Activated CD8-positive, alpha-beta T cell treated with anti-CD3 and anti-CD28 coated beads for 36 hours (primary cell): ENCODE measurements around the gene PYGO1. TPM values are rescaled to one million over a fixed set of nuclear protein-coding genes. Genes with fewer than 3 reads are reported as not detected.

ENCODE experiments used
- ATAC-seq: fragments of 200-7000 bp; cut with Tn5 transposase; one replicate; pipeline ENCODE4 v1.10.0; 2021; ENCODE audit warnings: mild to moderate bottlenecking, moderate library complexity
- CTCF ChIA-PET: fragments of 350-600 bp; sonication (Branson Sonifier 250); formaldehyde crosslinking; loops from one replicate; lab custom pipeline; 2021; ENCODE audit warnings: antibody characterized with exemption; lab: Charles Lee
- POLR2A ChIA-PET: fragments of 350-600 bp; sonication (Branson Sonifier 250); formaldehyde crosslinking; loops from one replicate; lab custom pipeline; 2021; ENCODE audit warnings: antibody characterized with exemption; lab: Charles Lee
- DNase-seq: peaks from one replicate; pipeline ENCODE4 v3.0.0-alpha.2; 2020
- H3K27ac Mint-ChIP-seq: one replicate; pipeline ENCODE4 v1.8.0; 2021; ENCODE audit warnings: mild to moderate bottlenecking, mixed read lengths
- H3K27me3 Mint-ChIP-seq: one replicate; pipeline ENCODE4 v1.8.0; 2021; ENCODE audit warnings: mixed read lengths
- H3K36me3 Mint-ChIP-seq: one replicate; pipeline ENCODE4 v1.8.0; 2021; ENCODE audit warnings: low read depth, mixed read lengths
- H3K4me1 Mint-ChIP-seq: one replicate; pipeline ENCODE4 v1.8.0; 2021; ENCODE audit warnings: low read depth, mixed read lengths
- H3K4me3 Mint-ChIP-seq: one replicate; pipeline ENCODE4 v1.8.0; 2021; ENCODE audit warnings: mild to moderate bottlenecking, moderate library complexity, mixed read lengths
- H3K9me3 Mint-ChIP-seq: one replicate; pipeline ENCODE4 v1.8.0; 2021; ENCODE audit warnings: mixed read lengths
- CTCF ChIP-seq: fragments of 200-600 bp; IDR thresholded peaks from one replicate; pipeline ENCODE4 v1.8.0; 2022; ENCODE audit warnings: antibody characterized with exemption, mild to moderate bottlenecking
- intact Hi-C: fragments of 100-400 bp; cut with micrococcal nuclease; formaldehyde crosslinking; loops from one replicate; pipeline ENCODE4 v1.10.0; 2022
- total RNA-seq, 2 experiments: library from RNA; stranded (reverse); gene quantifications; one replicate each; pipeline ENCODE4 v1.2.3, GENCODE V29; 2021

The PYGO1 gene
- total RNA-seq, 2 experiments from 2014 or later: not detected

- Mint-ChIP-seq H3K9me3 (peaks cover 5% of the 10 kb centered on the region), H3K4me3 (no peak overlapping the region), H3K4me1 (no peaks in the 10 kb centered on the region), H3K36me3 (no peaks in the 10 kb centered on the region), H3K27me3 (peaks cover 31% of the 10 kb centered on the region), H3K27ac (no peak overlapping the region)
- no peak for DNase-seq
- no peak for TF ChIP-seq CTCF
- ChIA-PET CTCF (no interaction called here), POLR2A (no interaction called here)
- no peak for ATAC-seq
- intact Hi-C loops: no loop called here
Observed at GRCh38 chr15:55522742-55523450, 65.2 kb downstream of the PYGO1 start.

DNA sequence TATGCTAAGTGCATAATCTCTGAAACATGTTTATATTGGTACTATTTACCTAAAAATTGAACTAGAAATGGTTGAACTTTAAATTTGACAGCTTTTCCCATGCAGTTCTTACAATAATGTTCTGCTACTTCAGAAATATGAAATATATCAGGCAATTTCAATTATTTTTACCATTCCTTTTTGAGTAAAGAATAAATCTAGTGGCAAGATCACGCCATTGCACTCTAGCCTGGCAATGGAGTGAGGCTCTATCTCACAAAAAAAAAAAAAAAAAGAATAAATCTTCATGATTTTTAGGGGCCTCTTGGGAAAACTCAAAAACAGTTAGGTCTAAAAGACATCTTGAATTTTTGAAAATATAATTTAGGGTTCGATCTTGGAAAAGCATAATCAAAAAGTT is 69.5 kb downstream of the PYGO1 start:
- intact Hi-C loops: no loop called here
- Mint-ChIP-seq H3K27me3 (peaks cover 11% of the 10 kb centered on the region), H3K36me3 (no peaks in the 10 kb centered on the region), H3K9me3 (peaks cover 3% of the 10 kb centered on the region), H3K4me3 (no peak overlapping the region), H3K4me1 (peaks cover 2% of the 10 kb centered on the region), H3K27ac (no peak overlapping the region)
- no peak for ATAC-seq
- no peak for TF ChIP-seq CTCF
- no peak for DNase-seq
- POLR2A ChIA-PET: no interaction called here
- CTCF ChIA-PET: interaction anchor here (0.7 kb wide), 1 partner anchor 281 kb away, joined by 4 read pairs; no protein-coding TSS in a partner anchor

DNA sequence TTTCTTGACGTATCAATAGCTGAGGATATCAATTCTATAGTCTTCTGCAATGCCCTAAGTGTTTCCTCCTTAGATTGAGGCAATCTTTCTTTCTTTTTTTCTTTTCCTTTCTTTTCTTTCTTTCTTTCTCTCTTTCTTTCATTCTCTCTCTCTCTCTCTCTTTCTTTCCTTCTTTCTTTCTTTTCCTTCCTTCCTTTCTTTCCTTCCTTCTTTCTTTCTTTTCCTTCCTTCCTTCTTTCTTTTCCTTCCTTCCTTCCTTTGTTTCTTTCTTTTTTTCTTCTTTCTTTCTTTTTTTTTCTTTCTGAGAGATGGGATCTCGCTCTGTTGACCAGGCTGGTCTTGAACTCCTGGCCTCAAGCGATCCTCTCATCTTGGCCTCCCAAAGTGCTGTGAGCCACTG is 70.1 kb downstream of the PYGO1 start:
- H3K9me3 Mint-ChIP-seq: peaks cover 3% of the 10 kb centered on the region
- H3K4me3 Mint-ChIP-seq: no peak overlapping the region
- DNase-seq: no peak
- CTCF ChIA-PET: interaction anchor here (1.2 kb wide), 1 partner anchor 8 kb away, joined by 6 read pairs; no protein-coding TSS in a partner anchor
- no peak overlapping the region for H3K27ac Mint-ChIP-seq
- H3K4me1 Mint-ChIP-seq: peaks cover 2% of the 10 kb centered on the region
- H3K27me3 Mint-ChIP-seq: peaks cover 6% of the 10 kb centered on the region
- intact Hi-C loops: no loop called here
- H3K36me3 Mint-ChIP-seq: no peaks in the 10 kb centered on the region
- TF ChIP-seq CTCF: no peak
- POLR2A ChIA-PET: no interaction called here
- ATAC-seq: no peak

GRCh38 chr15:55515991-55516776 is 72.0 kb downstream of the PYGO1 start:
- DNase-seq (no peak), ATAC-seq (no peak)
- Mint-ChIP-seq H3K27ac (no peak overlapping the region), H3K27me3 (peaks cover 4% of the 10 kb centered on the region), H3K36me3 (no peaks in the 10 kb centered on the region), H3K4me1 (peaks cover 2% of the 10 kb centered on the region), H3K9me3 (peaks cover 3% of the 10 kb centered on the region), H3K4me3 (no peak overlapping the region)
- intact Hi-C loops: no loop called here
- no peak for TF ChIP-seq CTCF
- POLR2A ChIA-PET: interaction anchor here (0.6 kb wide), 1 partner anchor 338 kb away, joined by 3 read pairs; no protein-coding TSS in a partner anchor
- CTCF ChIA-PET: interaction anchor here (1.6 to 1.7 kb wide), 3 partner anchors 10 to 36 kb away, joined by 3 to 5 read pairs (median 5); no protein-coding TSS in a partner anchor

DNA sequence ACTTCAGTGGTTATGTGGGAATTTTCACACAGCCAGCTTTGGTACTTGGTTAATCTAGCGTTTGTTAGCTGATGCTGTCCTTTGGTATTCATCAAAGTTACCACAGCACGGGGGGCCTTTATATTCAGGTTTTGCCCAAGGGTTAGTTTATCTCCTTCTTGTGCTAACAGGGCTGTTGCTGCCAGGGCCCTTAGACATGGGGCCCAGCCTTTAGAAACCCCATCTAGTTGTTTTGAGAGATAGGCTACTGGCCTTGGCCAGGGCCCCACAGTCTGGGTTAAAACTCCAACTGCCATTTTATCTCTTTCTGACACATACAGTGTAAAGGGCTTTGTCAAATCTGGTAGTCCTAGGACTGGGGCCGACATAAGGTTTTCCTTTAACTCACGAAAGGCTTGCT is 72.7 kb downstream of the PYGO1 start:
- no peaks in the 10 kb centered on the region for H3K27me3 Mint-ChIP-seq
- ChIA-PET CTCF (interaction anchor here (1.6 to 1.7 kb wide), 4 partner anchors 11 to 123 kb away, joined by 3 to 5 read pairs (median 4); no protein-coding TSS in a partner anchor), POLR2A (no interaction called here)
- H3K36me3 Mint-ChIP-seq: no peaks in the 10 kb centered on the region
- H3K9me3 Mint-ChIP-seq: no peaks in the 10 kb centered on the region
- H3K27ac Mint-ChIP-seq: no peak overlapping the region
- ATAC-seq (no peak), DNase-seq (no peak)
- H3K4me1 Mint-ChIP-seq: peaks cover 2% of the 10 kb centered on the region
- intact Hi-C loops: no loop called here
- no peak overlapping the region for H3K4me3 Mint-ChIP-seq
- TF ChIP-seq CTCF: no peak
